ENCODE measurements around the gene DIPK1C.

DIPK1C gene

DNA sequence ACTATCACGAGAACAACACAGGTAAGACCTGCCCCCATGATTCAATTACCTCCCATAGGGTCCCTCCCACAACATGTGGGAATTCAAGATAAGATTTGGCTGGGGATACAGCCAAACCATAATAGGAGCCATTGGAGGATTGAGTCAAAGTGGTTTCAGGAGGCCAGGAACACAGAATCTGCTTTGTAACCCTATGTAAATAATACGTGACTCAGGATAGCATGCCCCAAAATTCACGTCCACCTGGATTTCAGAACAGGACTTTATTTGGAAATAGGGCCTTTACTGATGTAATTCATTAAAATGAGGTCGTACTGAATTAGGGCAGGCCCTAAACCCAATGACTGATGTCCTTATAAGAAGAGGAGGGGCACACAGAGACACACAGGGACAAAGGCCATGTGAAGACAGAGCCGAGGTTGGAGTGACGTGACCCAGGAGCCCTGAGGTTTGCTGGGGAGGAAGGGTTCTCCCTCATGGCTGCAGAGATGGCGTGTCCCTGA lies 23.1 kb upstream of the DIPK1C start:
- DNase-seq: no peak

DNA sequence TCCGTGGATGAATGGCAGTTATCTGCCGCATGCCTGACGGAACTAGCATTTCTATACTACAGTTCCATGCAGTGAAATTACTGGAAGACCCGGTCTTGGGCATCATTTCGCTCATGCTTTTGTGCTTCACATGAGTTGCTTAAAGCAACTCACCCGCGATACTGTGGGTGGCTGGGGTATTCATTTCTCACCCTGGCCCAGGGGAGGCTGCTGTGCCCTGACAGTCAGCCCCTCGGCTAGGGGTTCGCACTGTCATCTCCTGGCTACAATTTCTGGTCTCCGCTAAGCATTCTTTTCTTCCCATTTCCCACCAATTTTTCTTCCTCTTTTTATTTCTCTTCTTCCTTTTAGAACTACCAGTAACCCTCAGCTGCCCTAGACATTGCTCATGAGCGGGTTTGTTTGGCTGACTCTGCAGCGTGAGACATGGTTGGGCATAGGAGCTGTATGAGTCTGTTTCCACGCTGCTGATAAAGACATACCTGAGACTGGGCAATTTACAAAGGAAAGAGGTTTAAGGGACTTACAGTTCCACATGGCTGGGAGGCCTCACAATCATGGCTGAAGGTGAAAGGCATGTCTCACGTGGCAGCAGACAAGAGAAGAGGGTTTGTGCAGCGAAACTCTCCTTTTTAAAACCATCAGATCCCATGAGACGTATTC lies 22.5 kb upstream of the DIPK1C start:
- no peak for DNase-seq

DNA sequence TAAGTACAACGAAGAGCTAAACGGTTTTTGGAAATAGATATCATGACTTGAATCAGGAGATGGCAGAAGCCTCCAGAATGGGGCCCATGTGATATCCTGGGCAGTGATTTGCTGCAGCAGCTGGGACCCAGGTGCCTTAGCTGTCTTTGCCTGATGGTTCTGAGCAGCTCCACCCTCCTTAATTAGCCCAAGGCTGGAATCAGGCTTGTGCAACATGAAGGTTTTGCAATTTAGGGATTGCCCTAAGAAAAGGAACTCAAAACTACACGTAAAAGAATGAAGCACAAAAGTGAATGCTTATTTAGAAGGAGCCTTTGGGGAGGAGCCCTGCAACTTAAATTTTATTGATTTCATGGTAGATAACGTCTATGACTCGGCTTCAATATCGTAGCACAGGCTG lies 21.8 kb upstream of the DIPK1C start:
- no peak for DNase-seq

DNA sequence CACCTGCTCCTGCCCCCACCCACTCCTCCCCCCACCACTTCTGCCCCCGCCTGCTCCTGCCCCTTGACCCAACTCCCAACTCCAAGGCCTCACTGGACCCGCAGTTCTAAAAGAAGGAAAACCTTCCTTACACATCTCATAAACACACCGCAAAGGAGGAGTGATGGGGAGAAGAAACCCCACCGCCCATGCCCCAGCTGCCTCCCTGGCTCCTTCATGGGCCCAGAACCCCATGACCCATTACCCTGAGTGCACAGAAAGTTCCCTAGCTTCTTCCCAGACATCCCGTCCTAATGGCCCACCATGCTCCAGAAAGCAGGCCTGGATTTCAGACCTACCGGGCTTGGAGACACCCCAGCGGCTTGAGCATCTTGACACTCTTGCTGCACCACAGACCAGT lies 21.2 kb upstream of the DIPK1C start:
- DNase-seq: no peak

DNA sequence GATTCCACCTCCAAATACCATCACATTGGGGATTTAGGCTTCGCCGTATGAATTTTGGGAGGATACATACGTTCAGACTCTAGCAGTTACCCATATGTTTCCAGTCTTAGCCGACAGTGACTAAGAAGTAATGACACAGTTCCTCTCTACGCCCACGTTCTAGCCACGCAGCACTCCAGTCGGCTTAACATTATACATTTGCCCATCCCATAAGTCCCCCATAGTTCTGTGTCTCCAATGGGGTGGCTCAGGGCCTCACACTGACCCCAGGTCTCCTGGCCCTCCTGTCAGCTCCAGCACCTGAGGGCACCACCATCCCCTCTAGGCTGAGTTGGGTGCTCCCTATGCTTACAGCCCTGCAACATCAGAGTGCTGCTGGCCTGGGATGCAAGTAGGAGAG lies 20.7 kb upstream of the DIPK1C start:
- no peak for DNase-seq

DNA sequence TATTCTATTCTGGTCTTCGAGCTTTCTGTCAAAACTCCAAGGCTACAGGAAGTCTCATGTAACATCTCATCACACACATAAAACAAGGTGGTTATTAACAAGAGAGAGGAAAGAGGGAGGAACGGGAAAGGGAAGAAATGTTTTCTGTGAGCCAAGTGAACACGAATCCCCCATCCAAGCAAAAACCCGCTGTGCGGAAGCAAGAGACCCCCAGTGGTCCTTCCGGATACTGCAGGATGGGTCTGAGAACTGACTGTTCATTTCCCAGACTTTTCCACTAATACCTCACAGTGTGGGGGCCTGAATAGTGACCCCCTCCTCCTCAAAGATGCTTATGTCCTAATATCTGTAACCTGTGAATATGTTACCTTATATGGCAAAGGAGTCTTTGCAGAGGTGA lies 19.0 kb upstream of the DIPK1C start:
- no peak for DNase-seq

DNA sequence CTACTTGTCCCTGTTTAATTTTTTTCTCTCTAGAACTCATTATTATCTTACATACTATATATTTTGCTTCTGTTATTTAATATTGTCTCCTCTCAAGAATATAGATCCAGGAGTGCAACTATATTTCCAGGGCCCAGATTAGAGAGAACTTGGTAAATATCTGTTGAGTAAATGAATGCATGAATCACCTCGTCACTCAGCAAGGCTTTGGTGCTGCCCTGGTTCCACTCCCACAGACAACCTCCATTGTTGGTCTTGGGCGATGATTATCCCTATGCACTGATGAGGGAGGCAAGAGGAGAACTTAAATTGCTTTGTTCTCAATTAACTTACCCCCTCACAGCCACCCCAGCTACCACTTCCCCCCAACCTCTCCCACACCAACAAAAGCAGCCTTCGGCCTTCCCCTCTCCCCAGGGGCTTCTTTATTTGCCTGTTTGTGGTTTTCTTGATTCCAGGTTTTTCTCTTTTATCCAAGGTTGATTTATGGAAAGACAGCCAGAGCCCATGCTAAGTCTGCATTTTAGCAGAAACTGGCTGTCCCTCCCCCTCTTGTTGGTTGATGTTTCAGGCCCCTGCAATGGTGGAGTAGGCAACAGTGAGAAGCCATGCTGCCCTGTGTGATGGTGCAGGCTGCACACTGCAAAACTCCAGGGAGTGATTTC lies 17.0 kb upstream of the DIPK1C start:
- no peak for DNase-seq

DNA sequence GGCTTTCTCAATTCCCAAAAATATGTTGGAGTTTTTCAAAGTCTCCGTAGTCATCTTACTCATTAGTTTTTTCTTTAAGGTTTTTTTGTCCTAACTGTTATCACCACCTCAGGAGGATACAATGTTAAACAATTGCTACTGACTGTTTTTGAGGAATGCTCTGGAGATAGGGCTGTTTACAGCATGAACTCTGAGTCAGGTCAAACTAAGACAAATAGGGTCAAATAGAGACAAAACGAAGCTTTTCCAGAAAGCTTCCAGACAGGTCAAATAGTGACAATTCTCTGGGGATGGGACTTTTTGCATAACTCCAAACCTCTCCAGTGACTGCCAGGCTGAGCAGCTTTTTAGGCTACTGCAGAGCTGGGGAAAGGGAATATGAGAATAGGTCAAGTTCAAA lies 15.2 kb upstream of the DIPK1C start:
- DNase-seq: no peak

DNA sequence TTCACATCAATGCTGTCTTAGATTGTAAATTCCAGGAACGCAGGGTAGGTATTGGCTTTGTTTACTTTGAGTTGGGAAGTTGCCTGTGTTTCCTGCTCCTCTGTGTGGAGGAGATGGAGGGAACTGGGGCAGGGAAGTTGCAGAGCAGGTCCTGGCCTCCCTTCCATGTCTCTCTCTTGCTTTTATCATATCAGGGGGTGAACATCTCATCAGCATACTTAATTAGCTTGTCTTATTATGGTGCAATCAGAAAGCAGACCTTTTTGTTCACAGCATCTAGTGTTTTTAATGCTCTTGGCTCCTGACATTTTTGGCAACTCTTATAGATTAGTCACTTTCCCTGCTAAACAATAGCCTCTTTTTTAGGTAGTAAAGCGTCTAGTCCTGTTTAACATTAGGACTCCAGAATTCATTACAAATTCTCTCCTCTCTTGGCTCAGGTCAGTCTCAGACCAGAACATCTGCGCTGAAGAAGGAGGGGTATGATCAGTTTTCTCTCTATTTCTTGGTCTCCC lies 11.5 kb upstream of the DIPK1C start:
- DNase-seq: no peak

DNA sequence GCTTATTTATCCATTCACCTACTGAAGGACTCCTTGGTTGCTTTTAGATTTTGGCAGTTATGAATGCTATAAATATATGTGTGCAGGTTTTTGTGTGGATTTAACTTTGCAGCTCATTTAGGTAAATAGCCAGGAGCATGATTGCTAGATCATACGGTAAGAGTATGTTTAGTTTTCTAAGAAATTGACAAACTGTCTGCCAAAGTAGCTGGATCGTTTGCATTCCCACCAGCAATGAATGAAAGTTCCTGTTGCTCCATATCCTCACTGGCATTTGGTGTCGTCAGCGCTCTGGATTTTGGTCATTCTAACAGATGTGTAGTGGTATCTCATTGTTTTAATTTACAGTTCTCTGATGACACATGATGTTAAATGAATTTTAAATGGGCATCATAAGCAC lies 8.7 kb upstream of the DIPK1C start:
- no peak for DNase-seq

DNA sequence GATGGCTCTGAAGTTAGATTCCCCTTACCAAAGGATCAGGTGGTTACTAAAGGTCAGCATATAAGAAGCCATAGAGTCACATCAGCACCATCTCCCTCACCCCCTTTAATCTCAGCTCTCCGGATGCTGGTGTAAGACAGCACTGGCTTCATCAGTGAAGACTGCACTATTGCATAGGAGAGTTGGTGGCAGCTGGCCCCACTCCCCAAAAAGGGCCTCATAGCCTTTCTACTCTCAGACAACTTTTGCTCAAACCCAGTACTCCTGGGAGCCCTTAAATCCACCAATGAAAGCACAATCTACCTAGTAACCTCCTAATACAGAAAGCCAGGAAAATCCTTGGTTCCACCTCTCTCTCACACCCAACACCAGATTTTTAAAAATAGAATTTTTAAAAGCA lies 6.9 kb upstream of the DIPK1C start:
- no peak for DNase-seq

DNA sequence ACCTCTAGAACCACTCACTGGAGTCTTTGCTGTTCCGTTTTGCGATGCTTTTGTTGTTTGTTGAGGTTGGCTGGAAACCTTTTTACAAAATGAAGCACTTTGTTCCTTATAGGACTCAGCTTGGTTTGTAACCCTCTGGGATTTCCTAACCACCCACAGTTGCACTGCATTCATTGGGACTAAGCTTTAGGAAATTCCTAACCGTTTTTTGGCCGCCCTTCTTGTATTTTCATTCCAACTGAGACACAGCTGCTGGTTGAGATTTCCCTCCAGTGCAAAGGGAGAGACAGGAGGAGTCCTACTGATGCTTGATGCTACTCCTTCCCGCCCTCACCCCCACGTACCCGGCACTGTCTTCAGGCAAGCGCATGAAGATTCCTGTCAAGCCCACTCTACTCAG lies 6.1 kb upstream of the DIPK1C start:
- DNase-seq: no peak

DNA sequence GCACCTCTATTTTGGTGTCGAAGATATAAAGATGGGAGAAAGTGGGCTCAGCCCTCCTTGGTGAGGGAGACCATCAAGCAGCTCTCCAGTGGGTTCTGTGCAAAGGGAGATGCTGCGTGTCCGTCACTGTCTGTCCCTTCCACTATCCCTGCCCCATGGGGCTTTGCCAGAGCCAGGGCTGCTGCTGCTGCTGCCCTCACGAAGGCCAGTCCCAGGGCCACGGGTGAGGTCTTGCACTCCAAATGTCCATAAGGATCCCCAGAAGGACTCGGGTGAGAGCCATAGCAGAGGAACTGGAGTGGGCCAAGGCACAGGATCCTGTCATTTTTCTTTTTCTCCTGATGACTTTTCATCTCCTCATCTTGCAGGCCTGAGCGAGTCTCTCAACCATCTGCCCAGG lies 3.7 kb upstream of the DIPK1C start:
- no peak for DNase-seq

DNA sequence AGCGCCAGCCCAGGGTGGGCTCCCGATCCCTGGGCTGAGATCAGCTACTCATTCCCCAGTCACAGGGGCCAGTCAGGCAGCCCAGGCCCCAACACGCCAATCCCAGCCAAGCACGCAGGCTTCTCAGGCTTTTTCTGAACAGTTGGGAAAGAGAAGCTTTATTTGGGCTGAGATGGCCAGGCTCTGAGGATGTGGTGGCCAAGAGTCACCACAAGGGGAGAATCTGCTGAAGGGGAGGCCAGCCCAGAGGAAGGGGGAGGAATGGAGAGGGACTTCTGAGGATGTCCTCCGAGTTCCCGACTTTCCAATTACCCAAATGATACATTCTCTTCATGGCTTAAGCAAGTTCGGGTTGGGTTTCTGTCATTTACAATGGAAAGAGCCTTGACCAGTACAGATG lies 2.8 kb upstream of the DIPK1C start:
- no peak for DNase-seq

DNA sequence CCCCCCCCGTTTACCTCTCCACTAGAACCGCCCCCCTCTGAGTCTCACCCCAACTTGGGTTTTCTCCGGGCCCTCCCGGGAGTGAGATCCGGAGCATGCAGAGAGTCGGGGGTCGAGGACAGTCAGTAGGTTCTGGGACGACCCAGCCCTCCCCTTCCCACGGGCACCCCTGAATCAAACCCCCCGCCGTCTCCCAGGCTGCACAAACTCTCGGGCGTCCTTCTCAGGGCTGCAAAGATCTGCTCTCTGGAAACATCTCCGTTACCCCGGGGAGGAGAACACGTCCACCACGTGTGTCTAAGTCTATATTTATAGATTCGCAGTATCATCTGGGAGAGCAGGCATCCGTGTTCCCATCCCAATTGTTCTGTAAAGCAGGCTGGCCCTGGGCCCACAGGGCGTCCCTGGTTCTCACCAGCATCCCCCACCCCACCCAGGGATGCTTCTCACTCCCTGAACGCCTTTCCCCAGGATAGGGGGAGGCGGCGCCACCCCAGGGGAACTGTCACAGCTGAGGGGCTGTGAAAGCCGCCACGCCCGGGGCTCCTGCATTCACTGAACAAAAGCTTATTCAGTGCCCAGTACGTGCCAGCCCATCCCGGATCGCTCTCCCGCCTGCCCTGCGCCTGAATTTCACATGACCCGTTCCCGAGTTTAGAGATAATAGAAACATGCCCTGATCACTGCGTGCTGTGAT lies 765 bp upstream of the DIPK1C start:
- DNase-seq: no peak

DNA sequence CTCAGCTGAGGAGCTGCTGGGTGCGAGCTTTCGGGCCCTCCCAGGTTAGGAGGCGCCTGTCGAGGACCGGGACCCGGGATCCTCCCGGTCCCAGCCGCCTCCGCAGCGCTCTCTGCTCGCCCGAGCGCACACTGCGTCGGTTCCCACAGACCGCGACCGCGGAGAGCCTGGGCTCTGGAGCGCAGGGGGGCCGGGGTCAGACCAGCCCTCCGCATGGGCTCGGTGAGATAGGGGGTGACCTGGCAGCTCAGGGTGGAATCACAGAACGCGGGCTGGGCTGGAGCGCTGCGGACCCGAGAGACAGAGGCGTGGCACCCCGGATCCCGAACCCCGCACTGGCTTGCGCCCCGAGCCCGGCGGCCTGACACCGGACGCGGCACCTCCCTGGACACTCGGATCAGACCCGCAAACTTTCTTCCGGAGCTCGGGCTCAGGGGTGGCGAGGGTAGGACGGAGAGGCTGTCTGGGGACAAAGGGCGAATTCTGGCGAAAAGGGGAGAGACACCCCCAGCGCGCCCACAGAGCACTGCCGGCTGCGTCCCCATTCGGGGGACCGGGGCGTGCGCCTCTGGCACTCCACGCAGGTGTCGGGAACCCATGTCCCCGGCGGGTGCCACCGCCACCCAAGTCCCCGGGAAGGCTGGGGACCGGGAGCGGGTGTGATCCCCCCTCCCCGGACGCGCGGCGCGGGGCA lies 612 bp downstream of the DIPK1C start:
- DNase-seq: no peak

DNA sequence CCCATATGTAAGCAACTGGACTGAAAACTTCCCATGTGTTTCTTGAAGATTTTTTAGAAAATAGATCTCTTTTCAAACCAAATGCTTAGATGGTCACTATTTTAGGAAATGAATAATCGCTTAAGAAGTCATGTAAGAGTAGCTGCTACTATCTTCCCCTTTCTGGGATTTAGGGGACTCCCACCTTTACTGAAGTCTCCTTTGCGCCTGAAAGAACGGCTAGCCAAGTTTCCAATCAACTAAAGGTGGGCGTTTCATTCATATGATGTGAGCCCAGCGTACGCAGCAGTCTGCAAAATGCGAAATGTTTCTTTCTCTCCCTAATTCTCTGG lies 1.1 kb downstream of the DIPK1C start:
- no peak for DNase-seq

DNA sequence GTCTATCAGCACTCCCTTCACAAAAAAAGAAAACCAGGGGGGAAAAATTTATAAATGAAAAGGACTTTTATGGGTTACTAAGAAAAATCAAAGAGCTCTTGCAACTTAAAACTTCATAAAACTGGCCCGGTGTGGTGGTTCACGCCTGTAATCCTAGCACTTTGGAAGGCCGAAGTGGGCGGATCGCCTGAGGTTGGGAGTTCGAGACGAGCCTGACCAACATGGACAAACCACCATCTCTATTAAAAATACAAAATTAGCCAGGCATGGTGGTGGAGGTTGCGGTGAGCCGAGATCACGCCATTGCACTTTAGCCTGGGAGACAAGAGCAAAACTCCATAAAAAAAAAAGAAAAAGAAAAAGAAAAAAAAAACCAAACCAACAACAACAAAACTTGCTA lies 1.7 kb downstream of the DIPK1C start:
- no peak for DNase-seq

DNA sequence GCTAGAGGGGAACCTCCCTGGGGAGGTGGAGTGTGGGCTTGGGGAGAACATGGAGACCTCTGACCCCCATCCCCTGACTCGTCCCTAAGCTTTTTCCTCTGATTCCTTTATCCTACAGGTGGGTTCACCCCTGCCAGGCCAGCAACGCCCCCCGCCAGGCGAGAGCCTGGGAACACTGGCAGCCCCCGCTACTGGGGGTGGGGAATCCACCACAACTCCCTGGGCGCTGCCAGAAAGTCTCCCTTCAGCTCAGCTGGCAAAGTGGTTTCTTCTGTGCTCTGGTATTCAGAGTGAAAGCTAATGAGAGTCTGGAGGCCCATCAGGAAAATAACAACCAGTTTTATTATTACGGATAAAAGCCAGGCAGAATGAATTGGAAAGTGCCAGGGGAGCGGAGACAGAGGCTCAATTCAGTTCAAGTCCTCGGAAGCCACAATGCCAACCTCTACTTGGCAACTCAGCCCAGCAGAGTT lies 2.8 kb downstream of the DIPK1C start:
- DNase-seq: no peak

DNA sequence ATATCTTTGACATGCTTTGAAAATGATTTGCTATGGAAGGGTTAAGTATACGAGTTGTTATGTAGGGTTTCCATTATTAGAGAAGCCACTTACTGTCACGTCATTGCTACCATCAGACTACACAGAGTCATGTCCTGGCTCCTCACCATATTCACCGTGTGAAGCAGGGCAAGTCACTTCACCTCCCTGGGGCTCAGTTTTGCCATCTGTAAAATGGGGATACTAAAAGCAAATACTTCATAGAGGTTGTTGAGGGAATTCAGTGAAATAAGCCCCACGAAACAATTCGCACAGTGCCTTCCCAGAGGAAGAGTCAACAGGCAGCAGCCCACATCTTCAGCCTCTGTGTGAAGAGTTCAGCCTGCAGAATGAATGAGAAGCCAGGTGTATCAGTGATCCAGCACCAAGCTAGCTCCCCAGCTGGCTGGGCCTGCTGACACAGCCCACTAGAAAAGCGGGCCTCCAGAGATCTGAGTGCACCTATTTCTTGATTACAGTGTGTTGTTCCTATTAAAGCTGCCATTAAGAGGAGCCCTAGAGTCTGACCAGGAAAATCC lies 3.4 kb downstream of the DIPK1C start:
- no peak for DNase-seq

DNA sequence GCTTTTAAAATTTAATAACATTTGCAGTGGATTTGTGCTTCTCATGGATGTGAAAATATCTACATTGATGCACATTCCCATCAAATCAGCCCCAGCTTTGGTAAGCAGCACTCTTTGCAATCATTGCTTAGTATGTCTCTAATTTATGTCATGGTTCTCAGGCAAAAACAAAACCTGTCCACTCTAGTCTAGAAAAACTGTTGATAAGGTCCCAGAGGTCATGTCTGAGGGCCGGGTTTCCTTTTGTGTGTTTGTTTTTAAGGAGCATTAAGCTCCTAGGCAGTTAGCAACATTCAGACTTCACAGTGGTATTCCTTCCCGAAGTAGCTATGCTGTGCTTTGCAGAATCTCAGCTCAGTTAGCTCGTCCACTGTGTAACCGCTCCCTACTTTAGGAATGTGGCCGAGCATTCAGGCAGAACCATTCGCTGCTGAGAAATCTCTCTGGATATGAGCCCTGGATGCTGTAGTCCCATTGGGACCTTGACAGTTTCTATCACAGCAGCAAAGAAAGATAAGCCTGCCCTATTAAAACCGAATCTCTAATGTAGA lies 4.0 kb downstream of the DIPK1C start:
- DNase-seq: no peak

DNA sequence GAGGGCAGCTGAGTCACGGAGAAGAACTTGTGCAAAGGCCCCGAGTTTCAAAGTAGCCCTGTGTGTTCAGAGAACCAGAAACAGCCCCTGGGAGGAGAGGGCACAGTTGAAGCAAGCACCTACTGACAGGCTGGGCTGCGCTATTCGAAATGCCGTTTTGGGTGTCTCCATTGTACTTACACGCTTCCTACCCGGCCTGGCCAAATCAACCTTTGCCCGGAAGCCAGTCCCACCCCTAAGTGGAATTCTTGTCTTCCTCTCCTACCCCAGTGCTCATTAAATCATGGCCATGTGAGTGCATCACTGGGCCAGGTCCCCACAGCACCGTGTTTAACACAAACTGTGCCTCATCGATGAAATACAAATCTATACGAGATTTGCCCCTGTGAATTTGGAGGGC lies 6.0 kb downstream of the DIPK1C start:
- no peak for DNase-seq

DNA sequence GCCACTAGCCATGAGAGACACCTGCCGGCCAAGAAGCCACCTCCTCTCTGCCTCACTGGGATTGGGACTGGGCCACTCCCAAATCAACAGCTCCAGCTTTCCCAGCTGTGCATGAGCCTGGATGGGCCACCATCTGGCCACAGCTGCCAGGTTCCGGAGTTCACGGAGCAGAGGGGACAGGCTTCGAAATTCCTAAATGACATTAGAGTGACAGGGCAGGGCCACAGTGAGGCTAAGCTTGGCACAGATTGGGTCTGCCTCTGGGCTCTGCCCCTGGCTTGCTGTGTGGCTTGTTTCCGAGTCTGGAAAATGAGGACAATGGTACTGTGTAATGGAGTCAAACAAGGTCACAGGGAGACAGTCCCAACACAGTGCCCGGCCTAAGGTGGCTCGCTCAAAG lies 6.5 kb downstream of the DIPK1C start:
- DNase-seq: no peak

All from CD4-positive, alpha-beta T cell treated with Interleukin-12 subunit alpha and Interleukin-12 subunit beta, for 1 hour (primary cell).